ENCODE results near the gene LGALS3.

LGALS3 gene

GRCh38 chr14:55121628-55122439 lies 7.2 kb upstream of the LGALS3 start:
- DNase-seq: peak; percentile 39 to 59
- TF ChIP-seq POLR2A (IDR thresholded peaks at IDR 0.05; ENCODE audit: low read length): no peak
- TF ChIP-seq GATA1 (IDR thresholded peaks at IDR 0.05; ENCODE audit: low read depth, low read length): no peak

GRCh38 chr14:55122440-55122986 lies 6.5 kb upstream of the LGALS3 start:
- peak; percentile 92 to 97 for DNase-seq
- TF ChIP-seq POLR2A (IDR thresholded peaks at IDR 0.05; ENCODE audit: low read length) (peak; percentile 41), GATA1 (IDR thresholded peaks at IDR 0.05; ENCODE audit: low read depth, low read length) (no peak)

GRCh38 chr14:55123101-55123500 lies 6.0 kb upstream of the LGALS3 start:
- DNase-seq: peak; percentile 48 to 54
- TF ChIP-seq GATA1 (IDR thresholded peaks at IDR 0.05; ENCODE audit: low read depth, low read length): no peak
- TF ChIP-seq POLR2A (IDR thresholded peaks at IDR 0.05; ENCODE audit: low read length): no peak

GRCh38 chr14:55123852-55124639 lies 5.0 kb upstream of the LGALS3 start:
- DNase-seq: peak; percentile 17 to 40
- TF ChIP-seq GATA1 (IDR thresholded peaks at IDR 0.05; ENCODE audit: low read depth, low read length): no peak
- no peak for TF ChIP-seq POLR2A (IDR thresholded peaks at IDR 0.05; ENCODE audit: low read length)

- DNase-seq: peak; percentile 74 to 95
- no peak for TF ChIP-seq POLR2A (IDR thresholded peaks at IDR 0.05; ENCODE audit: low read length)
- no peak for TF ChIP-seq GATA1 (IDR thresholded peaks at IDR 0.05; ENCODE audit: low read depth, low read length)
These were observed 4.2 kb upstream of the LGALS3 start for GRCh38 chr14:55124774-55125386.

GRCh38 chr14:55125403-55125802 lies 3.6 kb upstream of the LGALS3 start:
- TF ChIP-seq GATA1 (IDR thresholded peaks at IDR 0.05; ENCODE audit: low read depth, low read length): no peak
- TF ChIP-seq POLR2A (IDR thresholded peaks at IDR 0.05; ENCODE audit: low read length): peak; percentile 54
- peak; percentile 65 to 83 for DNase-seq

- DNase-seq: peak in 1 of 2 experiments; percentile 36
- TF ChIP-seq GATA1 (IDR thresholded peaks at IDR 0.05; ENCODE audit: low read depth, low read length) (no peak), POLR2A (IDR thresholded peaks at IDR 0.05; ENCODE audit: low read length) (no peak)
These were observed 3.0 kb upstream of the LGALS3 start for GRCh38 chr14:55126034-55126433.

- no peak for TF ChIP-seq POLR2A (IDR thresholded peaks at IDR 0.05; ENCODE audit: low read length)
- no peak for TF ChIP-seq GATA1 (IDR thresholded peaks at IDR 0.05; ENCODE audit: low read depth, low read length)
- DNase-seq: no peak
These were observed 2.1 kb upstream of the LGALS3 start for GRCh38 chr14:55126932-55127459.

- no peak for TF ChIP-seq POLR2A (IDR thresholded peaks at IDR 0.05; ENCODE audit: low read length)
- TF ChIP-seq GATA1 (IDR thresholded peaks at IDR 0.05; ENCODE audit: low read depth, low read length): no peak
- DNase-seq: peak in 1 of 2 experiments; percentile 30
These were observed 1.5 kb upstream of the LGALS3 start for GRCh38 chr14:55127460-55127951.

GRCh38 chr14:55128386-55129085 lies 516 bp upstream of the LGALS3 start:
- TF ChIP-seq GATA1 (IDR thresholded peaks at IDR 0.05; ENCODE audit: low read depth, low read length): no peak
- TF ChIP-seq POLR2A (IDR thresholded peaks at IDR 0.05; ENCODE audit: low read length): no peak
- DNase-seq: no peak

GRCh38 chr14:55129428-55130195 lies 560 bp downstream of the LGALS3 start:
- no peak for TF ChIP-seq GATA1 (IDR thresholded peaks at IDR 0.05; ENCODE audit: low read depth, low read length)
- TF ChIP-seq POLR2A (IDR thresholded peaks at IDR 0.05; ENCODE audit: low read length): peak; percentile 58
- DNase-seq: peak; percentile 57 to 68

- no peak for DNase-seq
- TF ChIP-seq POLR2A (IDR thresholded peaks at IDR 0.05; ENCODE audit: low read length): no peak
- TF ChIP-seq GATA1 (IDR thresholded peaks at IDR 0.05; ENCODE audit: low read depth, low read length): no peak
These were observed 1.1 kb downstream of the LGALS3 start for GRCh38 chr14:55130196-55130550.
